ENCODE data around the gene SYNDIG1L.
"Not testable (repeated sequence)": the region's sequence is repeated elsewhere in the genome, so short reads cannot be mapped to it uniquely, and the experiment has no call there.

The SYNDIG1L gene

GRCh38 chr14:74426202-74426582, at the start of gene SYNDIG1L:
TSS of gene SYNDIG1L (minus strand) at chr14:74426210. CDS start at chr14:74409744, 16,466 bp downstream.
- DNase-seq: no peak

- no peak for DNase-seq
These were observed 49.7 kb upstream of the SYNDIG1L start for GRCh38 chr14:74475678-74476077.

GRCh38 chr14:74474376-74474775, 48.4 kb upstream of the SYNDIG1L start:
- no peak for DNase-seq

GRCh38 chr14:74472601-74473000, 46.6 kb upstream of the SYNDIG1L start:
- no peak for DNase-seq

- DNase-seq: no peak
These were observed 43.8 kb upstream of the SYNDIG1L start for GRCh38 chr14:74469548-74470518.

DNA sequence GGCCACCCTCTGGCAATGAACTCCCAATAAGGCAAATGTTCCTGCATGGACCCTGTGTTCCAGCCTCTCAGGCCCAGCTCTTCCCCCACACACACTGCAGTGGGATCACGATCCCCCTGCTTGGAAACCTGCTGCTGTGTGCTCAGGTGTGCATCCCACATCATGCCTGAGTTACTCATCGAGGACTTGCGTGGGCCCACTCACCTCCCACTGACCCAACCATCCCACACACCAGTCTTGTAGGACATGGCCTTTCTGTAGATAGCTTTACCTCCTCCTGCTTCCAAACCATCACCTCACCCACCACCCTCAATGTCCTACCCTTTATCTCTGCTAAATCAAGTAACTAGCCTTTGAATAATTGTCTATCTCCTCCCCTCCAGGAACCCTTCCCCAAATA, 42.5 kb upstream of the SYNDIG1L start:
- no peak for DNase-seq

DNA sequence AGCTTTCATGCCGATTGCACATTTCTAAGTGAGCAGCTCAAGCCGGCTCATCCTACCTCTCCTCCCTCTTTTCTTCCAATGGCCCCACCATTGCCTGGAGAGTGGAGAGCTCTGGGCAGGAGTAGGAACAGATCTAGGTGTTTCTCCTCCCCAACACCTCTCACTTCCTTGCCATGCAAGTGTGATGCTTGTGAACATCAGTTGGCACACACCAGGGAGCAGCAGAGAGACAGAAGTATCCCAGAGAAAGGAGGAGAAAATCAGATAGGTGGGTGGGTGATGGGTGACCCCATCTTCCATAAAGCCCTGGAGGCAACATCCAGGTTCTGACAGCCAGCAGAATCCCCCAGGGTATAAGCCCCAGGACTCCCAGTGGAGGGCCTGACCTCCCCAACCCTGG, 39.3 kb upstream of the SYNDIG1L start:
- DNase-seq: no peak

GRCh38 chr14:74464785-74465184, 38.8 kb upstream of the SYNDIG1L start:
- DNase-seq: no peak

DNA sequence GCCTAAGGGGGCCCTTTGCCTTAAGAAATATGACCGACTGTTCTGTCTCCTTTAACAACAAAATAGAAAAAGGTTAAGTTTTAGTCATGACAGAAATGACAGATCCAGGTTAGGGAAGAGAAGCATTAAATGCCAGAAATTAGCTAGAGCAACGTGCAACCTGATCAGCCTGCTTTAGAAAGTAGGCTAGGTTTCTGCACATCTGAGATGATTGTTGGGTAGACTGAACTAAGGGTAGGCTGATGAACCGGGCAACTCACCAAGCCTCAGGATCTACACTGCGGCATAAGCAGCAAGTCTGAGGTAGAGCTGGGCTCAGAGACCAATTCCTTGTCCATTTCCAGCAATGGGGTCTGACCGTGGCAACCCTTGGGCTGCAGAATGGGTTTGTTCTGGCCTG, 37.7 kb upstream of the SYNDIG1L start:
- DNase-seq: no peak

- no peak for DNase-seq
These were observed 37.0 kb upstream of the SYNDIG1L start for GRCh38 chr14:74462993-74463392.

DNA sequence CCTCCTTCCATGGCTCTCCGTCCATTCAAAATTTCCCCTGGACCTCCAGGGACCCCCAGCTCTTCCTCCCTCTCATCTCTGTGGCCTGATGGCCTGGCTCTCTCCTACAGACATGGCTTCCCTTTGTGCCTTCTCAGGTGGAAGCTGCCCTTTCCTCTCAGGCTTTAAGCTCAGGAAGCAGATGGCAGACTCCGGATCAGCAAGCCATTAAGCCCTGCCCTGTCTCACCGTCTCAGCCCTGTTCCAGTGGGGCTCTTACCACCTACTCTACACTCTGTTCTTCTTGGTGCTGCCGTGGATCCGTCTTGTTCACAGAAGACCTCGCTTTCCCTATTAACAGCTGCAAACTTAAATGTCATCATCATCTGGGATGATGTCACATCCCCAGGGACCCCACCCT, 34.0 kb upstream of the SYNDIG1L start:
- DNase-seq: no peak

DNA sequence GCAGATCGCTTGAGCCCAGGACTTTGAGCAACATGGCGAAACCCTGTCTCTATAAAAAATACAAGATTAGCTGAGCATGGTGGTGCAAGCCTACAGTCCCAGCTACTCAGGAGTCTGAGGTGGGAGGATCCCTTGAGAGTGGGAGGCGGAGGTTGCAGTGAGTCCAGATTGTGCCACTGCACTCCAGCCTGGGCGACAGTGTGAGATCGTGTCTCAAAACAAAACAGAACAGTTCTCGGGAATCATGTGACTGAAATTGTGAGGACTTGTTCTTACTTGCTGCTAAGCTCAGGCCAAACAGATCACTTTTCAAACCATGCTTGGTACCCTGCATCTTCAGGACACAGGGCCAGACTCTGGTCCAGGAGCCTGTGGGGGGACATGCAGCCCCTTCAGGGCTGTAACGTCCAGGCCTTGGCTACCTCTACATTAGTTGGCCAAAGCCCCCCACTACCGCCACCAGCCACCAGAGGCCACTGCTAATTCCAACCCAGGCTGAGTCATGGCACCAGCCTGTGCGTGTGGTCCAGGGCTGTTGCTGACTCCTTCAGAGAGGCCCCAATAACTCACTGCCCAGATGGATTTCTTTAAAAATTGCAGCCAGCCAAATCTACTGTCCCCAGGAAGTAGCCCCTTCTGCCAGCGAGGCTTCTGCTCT, 33.4 kb upstream of the SYNDIG1L start:
- no peak for DNase-seq

DNA sequence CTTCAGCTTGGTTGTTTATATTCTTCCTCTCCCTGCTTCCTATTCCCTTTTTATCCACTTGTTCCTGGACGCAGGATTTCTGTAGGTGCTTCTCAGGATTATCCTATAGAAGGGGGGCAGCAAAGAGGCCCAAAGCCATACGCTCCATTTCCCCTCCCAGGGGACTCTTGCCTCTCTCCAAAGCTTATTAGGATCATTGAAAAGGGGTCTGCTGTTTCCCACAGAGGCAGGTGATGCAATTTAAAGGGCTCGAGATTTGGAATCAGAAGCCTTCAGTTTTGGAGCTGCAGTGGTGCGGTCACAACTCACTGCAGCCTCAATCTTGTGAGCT, 31.5 kb upstream of the SYNDIG1L start:
- DNase-seq: no peak

GRCh38 chr14:74456684-74457564, 30.9 kb upstream of the SYNDIG1L start:
- no peak for DNase-seq

DNA sequence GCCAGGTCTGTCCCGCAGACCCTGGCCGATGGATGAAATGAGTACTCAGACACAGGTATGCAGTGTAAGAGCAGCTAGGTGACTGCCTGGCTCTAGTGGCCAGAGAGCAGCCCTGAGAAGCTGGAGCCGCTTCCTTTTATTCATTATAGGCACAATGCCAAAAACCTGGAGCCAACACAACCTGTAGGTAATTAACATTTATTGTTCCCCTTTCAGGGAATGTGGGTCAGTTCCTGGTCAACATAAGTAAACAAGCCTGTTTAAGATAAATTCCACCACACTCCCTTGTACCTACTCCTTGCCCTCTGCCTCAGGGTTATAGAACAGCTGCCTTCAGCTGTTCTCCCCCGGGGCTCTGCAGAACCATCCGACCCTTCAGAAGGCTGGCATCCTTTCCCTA, 28.4 kb upstream of the SYNDIG1L start:
- DNase-seq: not testable (repeated sequence)

GRCh38 chr14:74444866-74445265, 18.9 kb upstream of the SYNDIG1L start:
- no peak for DNase-seq

DNA sequence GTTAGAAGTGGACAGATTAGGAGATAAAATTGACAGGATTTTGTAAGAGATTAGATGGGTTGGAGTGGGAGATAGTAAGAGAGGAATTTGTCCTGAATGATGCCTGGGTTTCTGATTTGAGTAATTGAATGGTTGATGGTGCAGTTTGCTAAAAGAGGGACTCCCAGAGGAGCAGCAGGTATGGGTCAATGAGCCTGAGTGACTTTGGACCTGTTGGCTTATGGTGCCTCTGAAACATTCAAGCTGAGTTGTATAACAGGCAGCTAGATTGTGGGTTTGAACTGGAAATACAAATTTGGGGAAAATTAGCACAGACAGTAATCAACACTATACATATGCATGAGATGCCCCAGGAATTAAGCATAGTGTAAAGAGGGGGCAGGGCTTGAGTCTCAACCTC, 16.7 kb upstream of the SYNDIG1L start:
- DNase-seq: no peak

- no peak for DNase-seq
These were observed 15.1 kb upstream of the SYNDIG1L start for GRCh38 chr14:74441113-74441512.

- no peak for DNase-seq
These were observed 12.4 kb upstream of the SYNDIG1L start for GRCh38 chr14:74438351-74438915.

- no peak for DNase-seq
These were observed 11.6 kb upstream of the SYNDIG1L start for GRCh38 chr14:74437496-74438053.

DNA sequence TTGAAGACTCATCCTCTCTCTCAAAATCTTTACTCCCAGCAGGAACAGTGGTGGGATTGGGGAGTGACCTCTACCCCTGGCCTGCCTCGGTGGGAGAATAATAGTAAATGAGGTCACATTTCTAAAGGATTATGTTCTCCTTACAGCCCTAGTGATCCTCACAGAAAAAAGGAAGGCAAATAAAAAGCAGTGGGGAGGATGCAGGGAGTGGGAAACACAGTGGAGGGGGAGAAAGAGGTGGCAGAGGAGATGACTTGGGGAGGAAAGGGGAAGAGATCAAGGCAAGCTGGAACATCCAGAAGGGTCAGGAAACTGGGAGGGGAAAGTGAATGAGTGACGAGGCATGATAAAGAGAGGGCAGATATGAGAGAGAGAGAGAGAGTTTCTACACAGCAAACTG, 8.3 kb upstream of the SYNDIG1L start:
- no peak for DNase-seq

GRCh38 chr14:74429991-74430390, 4.0 kb upstream of the SYNDIG1L start:
- DNase-seq: no peak

- DNase-seq: no peak
These were observed 3.2 kb upstream of the SYNDIG1L start for GRCh38 chr14:74429221-74429691.
